HG03439 (cell line): Measurements from ENCODE around the gene ST3GAL5.
"Not testable (repeated sequence)": the region's sequence is repeated elsewhere in the genome, so short reads cannot be mapped to it uniquely, and the experiment has no call there.

Experiments
- ATAC-seq: cut with Tn5 transposase; IDR thresholded peaks from one replicate; pipeline ENCODE4 v1.9.1; 2021; ENCODE audit warnings: mild to moderate bottlenecking, moderate library complexity; ENCODE audit not compliant: unreplicated experiment

Gene ST3GAL5

GRCh38 chr2:85894554-85895278, 5.9 kb upstream of the ST3GAL5 start:
- ATAC-seq = not testable (repeated sequence)

- no peak for ATAC-seq
Observed at GRCh38 chr2:85893428-85894258, 4.9 kb upstream of the ST3GAL5 start.

- no peak for ATAC-seq
Observed at GRCh38 chr2:85892216-85892944, 3.6 kb upstream of the ST3GAL5 start.

GRCh38 chr2:85890522-85891176, 1.9 kb upstream of the ST3GAL5 start:
- no peak for ATAC-seq

- no peak for ATAC-seq
Observed at GRCh38 chr2:85889627-85890281, 964 bp upstream of the ST3GAL5 start.

GRCh38 chr2:85888020-85888683, 638 bp downstream of the ST3GAL5 start:
- no peak for ATAC-seq

GRCh38 chr2:85887566-85888019, 1.2 kb downstream of the ST3GAL5 start:
- no peak for ATAC-seq

- no peak for ATAC-seq
Observed at GRCh38 chr2:85886590-85886989, 2.2 kb downstream of the ST3GAL5 start.

- no peak for ATAC-seq
Observed at GRCh38 chr2:85886141-85886540, 2.6 kb downstream of the ST3GAL5 start.

- ATAC-seq = not testable (repeated sequence)
Observed at GRCh38 chr2:85881781-85882180, 7.0 kb downstream of the ST3GAL5 start.

GRCh38 chr2:85880716-85881328, 8.0 kb downstream of the ST3GAL5 start:
- not testable (repeated sequence) for ATAC-seq

GRCh38 chr2:85878719-85879370, 9.9 kb downstream of the ST3GAL5 start:
- no peak for ATAC-seq

GRCh38 chr2:85875350-85876050, 13.3 kb downstream of the ST3GAL5 start:
- ATAC-seq = no peak

GRCh38 chr2:85873679-85874078, 15.1 kb downstream of the ST3GAL5 start:
- ATAC-seq = no peak

GRCh38 chr2:85872536-85873161, 16.1 kb downstream of the ST3GAL5 start:
- ATAC-seq = no peak

GRCh38 chr2:85871494-85872164, 17.2 kb downstream of the ST3GAL5 start:
- ATAC-seq = no peak

- no peak for ATAC-seq
Observed at GRCh38 chr2:85868822-85869221, 20.0 kb downstream of the ST3GAL5 start.
